IPS-18a (cell line): Measurements from ENCODE around the gene MPHOSPH10.
A peak's percentile ranks its signal among the peaks of the same experiment; 100 is the strongest.
"Not testable (repeated sequence)": the region's sequence is repeated elsewhere in the genome, so short reads cannot be mapped to it uniquely, and the experiment has no call there.

ENCODE experiments used
- H3K27ac ChIP-seq: one replicate; pipeline ENCODE4 v1.5.1; 2013; ENCODE audit warnings: low read length
- H3K27me3 ChIP-seq: one replicate; pipeline ENCODE4 v1.6.1; 2013; ENCODE audit warnings: mild to moderate bottlenecking, low read length; ENCODE audit not compliant: control insufficient read depth, insufficient read depth
- H3K36me3 ChIP-seq: one replicate; pipeline ENCODE4 v1.6.1; 2013; ENCODE audit warnings: low read depth, low read length; ENCODE audit not compliant: control insufficient read depth
- H3K4me1 ChIP-seq: one replicate; pipeline ENCODE4 v1.6.1; 2013; ENCODE audit warnings: low read depth, low read length; ENCODE audit not compliant: control insufficient read depth
- H3K4me3 ChIP-seq: one replicate; pipeline ENCODE4 v1.5.1; 2013; ENCODE audit warnings: low read length
- H3K9ac ChIP-seq: one replicate; pipeline ENCODE4 v1.6.1; 2013; ENCODE audit warnings: mild to moderate bottlenecking, low read length, moderate library complexity
- H3K9me3 ChIP-seq: one replicate; pipeline ENCODE4 v1.6.1; 2013; ENCODE audit warnings: low read depth, low read length; ENCODE audit not compliant: control insufficient read depth

The MPHOSPH10 gene

GRCh38 chr2:71129114-71129901, 1.1 kb upstream of the MPHOSPH10 start:
- peaks cover 14% of the 10 kb centered on the region for H3K36me3 ChIP-seq
- H3K4me1 ChIP-seq, result peaks cover 7% of the 10 kb centered on the region
- H3K9ac ChIP-seq, result peak overlapping the region; percentile 81
- H3K27ac ChIP-seq, result peak overlapping the region; percentile 61
- no peaks in the 10 kb centered on the region for H3K27me3 ChIP-seq
- H3K4me3 ChIP-seq, result peak overlapping the region; percentile 84
- no peaks in the 10 kb centered on the region for H3K9me3 ChIP-seq

DNA sequence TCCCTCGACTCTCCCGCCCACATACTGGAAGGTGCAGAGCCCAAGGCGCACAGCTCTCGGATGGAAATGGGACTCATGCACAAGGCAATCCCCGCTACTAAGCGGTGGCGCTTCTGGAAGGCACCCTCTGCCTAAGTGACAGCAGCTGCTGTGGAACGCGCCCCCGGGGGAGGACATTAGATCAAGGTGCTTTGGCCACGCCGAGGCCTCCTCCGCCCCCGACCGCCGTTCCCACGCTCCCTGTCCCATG, 607 bp upstream of the MPHOSPH10 start:
- peak overlapping the region; percentile 81 for H3K9ac ChIP-seq
- H3K4me1 ChIP-seq, result peaks cover 7% of the 10 kb centered on the region
- H3K27ac ChIP-seq, result peak overlapping the region; percentile 61
- H3K4me3 ChIP-seq, result peak overlapping the region; percentile 84
- H3K36me3 ChIP-seq, result peaks cover 19% of the 10 kb centered on the region
- H3K27me3 ChIP-seq, result no peaks in the 10 kb centered on the region
- no peaks in the 10 kb centered on the region for H3K9me3 ChIP-seq

GRCh38 chr2:71130905-71131244, 441 bp downstream of the MPHOSPH10 start:
- Histone ChIP-seq H3K27ac (peak overlapping the region; percentile 69), H3K4me3 (peak overlapping the region; percentile 84), H3K9me3 (no peaks in the 10 kb centered on the region), H3K4me1 (peaks cover 7% of the 10 kb centered on the region), H3K36me3 (peaks cover 26% of the 10 kb centered on the region), H3K27me3 (no peaks in the 10 kb centered on the region), H3K9ac (peak overlapping the region; percentile 81)

DNA sequence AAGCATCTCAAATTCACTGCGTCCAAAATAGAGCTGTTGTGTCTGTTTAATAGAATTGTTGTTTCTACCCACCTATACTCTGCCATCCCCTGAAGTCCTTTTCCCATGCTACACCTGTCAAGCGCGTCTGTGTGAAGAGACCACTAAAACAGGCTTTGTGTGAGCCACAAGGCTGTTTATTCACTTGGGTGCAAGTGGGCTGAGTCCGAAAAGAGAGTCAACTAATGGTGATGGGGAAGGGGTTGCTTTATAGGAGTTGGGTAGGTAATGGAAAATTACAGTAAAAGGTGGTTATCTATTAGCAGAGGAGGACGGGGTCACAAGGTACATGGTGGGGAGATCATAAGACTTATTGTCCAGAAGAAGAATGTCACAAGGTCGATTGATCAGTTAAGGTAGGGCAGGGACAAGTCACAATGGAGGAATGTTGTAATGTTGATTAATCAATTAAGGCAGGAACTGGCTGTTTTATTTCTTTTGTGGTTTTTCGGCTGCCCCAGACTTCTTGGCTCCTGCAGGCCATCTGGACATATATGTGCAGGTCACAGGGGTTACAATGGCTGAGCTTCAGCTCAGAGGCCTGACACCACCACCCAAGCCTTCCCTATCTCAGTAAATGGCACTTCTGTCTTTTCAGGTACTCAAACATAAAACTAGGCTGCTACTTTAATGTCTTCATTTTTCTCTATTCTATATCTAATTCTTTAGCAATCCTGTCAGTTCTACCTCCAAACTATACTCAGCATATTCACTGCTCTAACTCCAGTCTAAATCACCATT, 1.1 kb downstream of the MPHOSPH10 start:
- H3K9me3 ChIP-seq, H3K27me3 ChIP-seq, H3K4me1 ChIP-seq, H3K27ac ChIP-seq: not testable (repeated sequence)
- peaks cover 33% of the 10 kb centered on the region for H3K36me3 ChIP-seq
- peak overlapping the region; percentile 81 for H3K9ac ChIP-seq
- peak overlapping the region; percentile 84 for H3K4me3 ChIP-seq

DNA sequence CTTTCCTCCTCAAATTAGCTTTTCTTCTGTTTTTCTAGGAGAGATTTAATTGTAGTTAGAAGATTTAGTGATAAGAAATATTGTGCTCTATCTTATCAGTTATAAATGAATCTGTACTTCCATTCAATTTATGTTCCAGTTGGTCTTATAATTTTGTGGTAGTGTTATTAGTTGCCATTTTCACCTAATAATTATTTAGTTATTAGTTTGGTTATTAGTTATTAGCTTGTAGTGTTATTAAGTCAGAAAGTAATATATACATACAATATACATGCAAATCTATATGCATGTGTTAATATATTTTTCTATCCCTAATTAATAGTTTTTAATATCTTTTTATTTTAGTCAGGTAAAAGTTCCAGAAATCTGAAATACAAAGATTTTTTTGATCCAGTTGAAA, 3.2 kb downstream of the MPHOSPH10 start:
- no peaks in the 10 kb centered on the region for H3K9me3 ChIP-seq
- H3K36me3 ChIP-seq, result peaks cover 49% of the 10 kb centered on the region
- H3K4me3 ChIP-seq, result no peak overlapping the region
- peaks cover 7% of the 10 kb centered on the region for H3K4me1 ChIP-seq
- H3K9ac ChIP-seq, result no peak overlapping the region
- H3K27me3 ChIP-seq, result no peaks in the 10 kb centered on the region
- no peak overlapping the region for H3K27ac ChIP-seq

DNA sequence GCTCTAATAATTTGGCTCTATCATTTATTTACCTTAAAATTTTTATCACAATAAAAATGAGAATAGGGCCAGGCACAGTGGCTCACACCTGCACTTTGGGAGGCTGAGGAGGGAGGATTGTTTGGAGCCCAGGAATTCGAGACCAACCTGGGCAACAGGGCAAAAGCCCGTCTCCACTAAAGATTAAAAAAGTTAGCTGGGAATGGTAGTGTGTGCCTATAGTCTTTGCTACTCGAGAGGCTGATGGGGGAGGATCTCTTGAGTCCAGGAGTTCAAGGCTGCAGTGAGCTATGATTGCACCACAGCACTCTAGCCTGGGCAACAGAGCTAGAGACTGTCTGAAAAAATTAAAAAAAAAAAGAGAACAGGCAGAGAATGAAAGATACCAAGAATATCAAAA, 5.7 kb downstream of the MPHOSPH10 start:
- Histone ChIP-seq H3K9ac (no peak overlapping the region), H3K27me3 (no peaks in the 10 kb centered on the region), H3K9me3 (no peaks in the 10 kb centered on the region), H3K4me3 (no peak overlapping the region), H3K4me1 (peaks cover 3% of the 10 kb centered on the region), H3K36me3 (peaks cover 73% of the 10 kb centered on the region), H3K27ac (no peak overlapping the region)

DNA sequence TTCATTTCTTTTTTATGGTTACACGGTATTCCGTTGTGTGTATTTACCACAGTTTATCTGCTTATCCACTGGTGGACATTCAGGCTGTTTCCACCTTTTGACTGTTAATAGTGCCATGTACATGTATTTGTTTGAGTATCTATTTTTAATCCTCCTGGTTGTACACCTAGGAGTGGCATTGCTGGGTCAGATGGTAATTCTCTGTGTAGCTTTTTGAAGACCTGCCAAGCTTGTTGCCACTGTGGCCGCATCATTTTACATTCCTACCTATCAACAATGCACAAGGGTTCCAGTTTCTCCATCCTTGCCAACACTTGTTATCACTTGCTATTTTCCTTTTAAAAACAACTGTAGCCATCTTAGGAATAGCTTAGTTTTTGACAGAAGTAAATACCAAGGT, 13.3 kb downstream of the MPHOSPH10 start:
- no peaks in the 10 kb centered on the region for H3K4me1 ChIP-seq
- H3K36me3 ChIP-seq, result peaks cover 89% of the 10 kb centered on the region
- no peaks in the 10 kb centered on the region for H3K27me3 ChIP-seq
- H3K9ac ChIP-seq, result no peak overlapping the region
- no peaks in the 10 kb centered on the region for H3K9me3 ChIP-seq
- no peak overlapping the region for H3K4me3 ChIP-seq
- no peak overlapping the region for H3K27ac ChIP-seq

DNA sequence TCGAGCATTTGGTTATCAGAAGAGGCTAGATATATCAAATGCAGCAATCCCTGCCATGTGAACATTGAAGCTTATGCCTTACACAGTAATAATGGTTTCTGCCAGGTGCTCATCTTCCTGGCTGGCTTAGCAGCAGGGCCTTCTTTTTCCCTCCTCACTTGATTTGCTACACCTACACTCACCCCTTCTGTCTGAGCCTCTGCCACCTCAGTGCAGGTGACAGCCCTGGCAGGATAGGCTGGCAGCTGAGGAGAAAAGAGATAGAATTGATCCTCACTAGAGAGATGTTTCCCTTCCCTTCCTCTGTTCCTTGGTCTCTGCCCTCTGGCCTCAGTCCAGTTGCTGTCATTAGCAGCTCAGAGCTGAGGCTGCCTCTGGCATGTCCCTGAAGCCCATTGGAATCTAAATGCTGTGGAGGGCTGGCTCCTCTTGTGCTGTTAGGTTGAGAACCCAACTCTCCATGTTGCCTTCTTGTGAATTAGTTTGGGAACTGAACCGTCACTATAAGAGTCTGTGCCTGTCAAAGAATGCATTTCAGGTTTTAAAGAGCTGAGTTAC, 18.2 kb downstream of the MPHOSPH10 start:
- H3K27ac ChIP-seq, result no peak overlapping the region
- peaks cover 61% of the 10 kb centered on the region for H3K36me3 ChIP-seq
- H3K9ac ChIP-seq, result no peak overlapping the region

GRCh38 chr2:71150082-71150816, 19.8 kb downstream of the MPHOSPH10 start:
- H3K4me1 ChIP-seq, result no peaks in the 10 kb centered on the region
- no peaks in the 10 kb centered on the region for H3K9me3 ChIP-seq
- no peaks in the 10 kb centered on the region for H3K27me3 ChIP-seq
- no peak overlapping the region for H3K9ac ChIP-seq
- H3K4me3 ChIP-seq, result no peak overlapping the region
- H3K36me3 ChIP-seq, result peaks cover 44% of the 10 kb centered on the region
- no peak overlapping the region for H3K27ac ChIP-seq

More for the DNA sequence above, 18.2 kb downstream of the MPHOSPH10 start:
- H3K9me3 ChIP-seq, result no peaks in the 10 kb centered on the region
- H3K4me3 ChIP-seq, result no peak overlapping the region
- no peaks in the 10 kb centered on the region for H3K4me1 ChIP-seq
- no peaks in the 10 kb centered on the region for H3K27me3 ChIP-seq

DNA sequence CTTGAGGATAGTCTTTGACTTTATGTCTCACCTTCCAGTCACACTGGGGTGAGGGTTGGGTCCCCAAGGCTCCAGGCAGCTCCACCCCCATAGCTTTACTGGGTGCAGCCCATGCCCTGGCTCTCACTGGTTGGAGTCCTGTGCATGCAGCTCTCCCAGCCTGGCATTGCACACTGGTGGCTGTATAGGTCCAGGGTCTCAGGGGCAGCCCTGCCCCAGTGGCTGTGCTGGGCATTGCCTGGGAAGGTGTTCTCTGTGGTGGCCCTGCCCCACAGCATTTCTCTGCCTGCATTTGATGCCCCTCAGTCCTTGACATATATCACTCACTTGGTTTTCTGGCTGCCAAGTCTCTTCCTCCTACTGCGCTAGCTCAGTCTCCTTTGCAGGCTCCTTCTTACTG, 21.2 kb downstream of the MPHOSPH10 start:
- no peaks in the 10 kb centered on the region for H3K9me3 ChIP-seq
- H3K4me1 ChIP-seq, result peaks cover 3% of the 10 kb centered on the region
- H3K27me3 ChIP-seq, result no peaks in the 10 kb centered on the region
- H3K9ac ChIP-seq, result no peak overlapping the region
- H3K4me3 ChIP-seq, result no peak overlapping the region
- peaks cover 33% of the 10 kb centered on the region for H3K36me3 ChIP-seq
- no peak overlapping the region for H3K27ac ChIP-seq

GRCh38 chr2:71153585-71154224, 23.3 kb downstream of the MPHOSPH10 start:
- Histone ChIP-seq H3K9me3 (no peaks in the 10 kb centered on the region), H3K36me3 (peaks cover 18% of the 10 kb centered on the region), H3K4me1 (peaks cover 6% of the 10 kb centered on the region), H3K9ac (no peak overlapping the region), H3K27me3 (no peaks in the 10 kb centered on the region), H3K4me3 (no peak overlapping the region), H3K27ac (no peak overlapping the region)
